ENCODE data around the gene EIPR1.

Gene EIPR1

DNA sequence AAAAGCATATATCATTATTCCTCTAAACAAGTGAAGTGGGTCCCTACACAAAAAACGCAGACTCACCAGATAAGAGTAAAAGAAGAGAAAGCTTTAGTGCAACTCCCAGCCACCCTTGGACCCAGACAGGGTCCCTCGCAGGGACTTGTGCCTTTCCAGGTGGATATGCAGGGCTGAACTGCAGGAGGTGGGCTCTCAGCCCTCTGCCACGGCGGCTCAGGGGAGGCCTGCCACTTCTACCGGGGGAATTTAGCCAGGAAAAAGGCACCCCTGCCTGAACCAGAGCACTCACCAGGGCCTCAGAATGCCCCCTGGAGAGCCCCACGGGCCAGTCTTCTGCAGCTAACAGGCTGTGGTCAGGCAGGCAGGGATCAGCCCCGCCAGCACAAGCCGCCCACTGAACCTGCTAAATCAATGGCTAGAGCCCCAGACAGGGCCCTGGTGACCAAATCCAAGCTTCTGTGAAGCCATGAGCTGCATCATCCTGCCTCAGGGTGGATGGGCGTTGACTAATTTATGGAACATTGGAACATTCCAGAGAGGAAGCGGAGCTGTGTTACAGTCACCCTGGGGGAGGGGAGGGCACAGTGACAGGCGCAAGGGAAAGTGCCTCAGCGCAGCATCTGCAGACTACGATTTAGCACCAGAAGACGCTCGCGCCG is 209.3 kb downstream of the EIPR1 start:
- no peak for DNase-seq (ENCODE audit: extremely low read depth in 1 of 2, low read depth in 1 of 2)

DNA sequence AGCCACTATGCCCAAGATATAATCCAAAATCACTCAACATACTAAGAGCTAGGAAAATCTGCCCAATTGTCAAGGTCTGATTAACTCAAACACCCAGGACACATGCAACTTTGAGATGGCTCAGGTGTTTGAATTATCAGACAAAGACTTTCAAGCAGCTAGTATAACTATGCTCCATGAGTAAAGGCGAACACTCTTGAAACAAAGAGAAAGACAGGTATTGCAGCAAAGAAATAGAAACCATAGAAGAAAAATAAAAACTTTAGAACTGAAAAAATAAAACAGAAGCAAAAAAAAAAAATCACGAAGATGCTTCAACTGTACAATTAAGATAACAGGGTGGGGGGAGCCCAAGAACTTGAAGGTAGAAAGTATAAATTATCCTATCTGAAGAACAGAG is 214.2 kb downstream of the EIPR1 start:
- DNase-seq (ENCODE audit: extremely low read depth in 1 of 2, low read depth in 1 of 2), result no peak

DNA sequence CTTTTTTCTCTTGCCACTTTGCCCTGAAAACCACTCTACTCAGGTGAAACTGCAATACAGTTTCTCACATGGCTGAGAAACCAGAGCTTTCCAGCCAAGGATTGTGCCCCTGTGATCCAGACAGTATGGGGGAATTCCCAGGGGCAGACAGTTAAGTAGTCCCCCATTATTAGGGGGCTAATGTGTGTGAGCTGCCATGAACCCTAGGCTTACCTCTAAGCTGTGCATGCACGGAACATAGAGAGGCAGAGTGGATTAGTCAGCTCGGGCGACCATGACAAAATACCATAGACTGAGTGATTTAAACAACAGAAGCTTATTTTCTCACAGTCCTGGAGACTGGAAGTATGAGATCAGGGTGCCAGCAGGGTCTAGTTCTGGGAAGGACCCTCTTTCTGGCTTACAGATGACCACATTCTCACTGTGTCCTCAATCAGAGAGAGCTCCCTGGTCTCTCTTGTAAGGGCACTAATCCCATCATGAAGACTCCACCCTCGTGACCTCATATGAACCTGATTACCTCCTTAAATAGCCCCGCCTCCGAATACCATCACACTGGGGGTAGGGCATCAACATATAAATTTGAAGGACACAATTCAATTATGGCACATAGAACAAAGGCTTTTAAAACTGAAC is 215.1 kb downstream of the EIPR1 start:
- DNase-seq (ENCODE audit: extremely low read depth in 1 of 2, low read depth in 1 of 2), result no peak

DNA sequence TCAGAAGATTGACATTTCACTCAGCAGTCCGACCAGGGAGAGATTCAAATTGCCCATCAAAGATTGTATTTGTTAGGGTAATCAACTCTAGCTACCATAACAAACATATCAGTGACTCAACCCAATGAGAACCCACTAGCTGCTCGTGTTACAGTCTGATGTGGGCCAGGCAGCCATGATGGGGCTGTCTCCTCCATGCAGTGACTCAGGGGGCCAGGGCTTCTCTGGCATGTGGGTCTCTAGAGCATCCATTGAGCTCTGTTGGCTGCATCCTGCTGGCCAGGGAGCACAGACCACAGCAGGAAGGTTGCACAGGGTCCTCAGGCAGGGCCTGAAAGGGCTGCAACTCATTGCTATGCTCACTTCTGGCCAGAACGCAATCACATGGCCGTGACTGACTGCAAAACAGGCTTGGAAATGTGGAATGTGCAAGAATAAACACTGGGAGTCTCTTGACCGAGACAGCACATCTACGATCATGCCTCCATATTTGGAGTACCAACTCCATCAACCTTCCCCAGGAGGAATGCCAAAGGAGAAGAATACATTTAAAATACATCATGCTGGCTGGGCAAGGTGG is 216.8 kb downstream of the EIPR1 start:
- no peak for DNase-seq (ENCODE audit: extremely low read depth in 1 of 2, low read depth in 1 of 2)

DNA sequence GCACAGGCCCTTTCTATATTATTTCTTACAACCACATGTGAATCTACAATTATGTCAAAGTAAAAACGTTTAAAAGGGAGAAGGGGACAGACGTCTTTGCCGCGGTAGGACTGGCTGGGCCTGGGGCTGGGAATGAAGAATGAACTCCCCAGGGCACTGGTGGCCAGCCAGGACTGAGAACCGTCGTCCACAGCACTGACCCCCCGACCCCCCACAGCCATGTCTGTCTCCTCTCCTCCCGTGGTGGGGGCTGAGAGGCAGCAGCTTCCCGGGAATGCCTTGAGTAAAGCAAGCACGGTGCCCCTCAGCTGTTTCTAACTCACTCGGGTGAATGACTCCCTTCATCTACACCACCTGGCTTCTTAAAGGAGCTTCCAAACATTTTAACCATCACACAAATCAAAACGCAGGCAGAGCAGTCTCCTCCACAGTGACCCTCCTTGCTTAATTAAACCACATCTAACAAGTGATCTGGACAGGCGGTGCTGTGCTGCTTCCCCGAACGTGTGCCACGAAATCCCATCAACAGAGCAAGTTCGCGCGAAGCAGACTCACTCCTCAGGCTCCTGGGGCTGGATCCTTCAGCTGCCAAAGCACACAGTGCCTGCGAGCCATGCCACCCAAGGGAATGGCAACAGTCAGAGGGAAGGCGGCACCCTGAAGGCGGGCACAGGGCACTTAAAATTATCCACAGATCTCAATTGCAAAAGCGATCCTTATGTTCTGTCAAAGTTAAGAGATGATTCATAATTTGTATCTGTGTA is 217.7 kb downstream of the EIPR1 start:
- DNase-seq (ENCODE audit: extremely low read depth in 1 of 2, low read depth in 1 of 2), result no peak

DNA sequence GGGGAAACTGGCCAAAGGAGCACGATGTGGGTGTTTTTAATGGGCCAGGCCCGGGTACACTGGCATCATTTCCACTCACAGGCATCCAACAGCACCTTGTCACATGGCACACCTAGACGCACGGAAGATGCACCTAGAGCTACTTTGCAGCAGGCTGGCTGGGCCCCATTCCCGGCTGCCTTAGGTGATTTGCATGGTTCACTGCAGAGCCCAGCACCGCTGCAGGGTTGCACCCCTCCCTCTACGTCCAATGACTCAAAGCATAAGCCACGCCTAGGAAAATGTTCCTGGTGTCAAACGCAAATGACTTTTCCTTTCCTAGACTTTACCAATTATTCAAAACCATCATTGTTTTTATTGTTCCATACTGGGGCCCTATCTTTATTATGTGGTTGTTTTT is 222.9 kb downstream of the EIPR1 start:
- DNase-seq (ENCODE audit: extremely low read depth in 1 of 2, low read depth in 1 of 2), result no peak

DNA sequence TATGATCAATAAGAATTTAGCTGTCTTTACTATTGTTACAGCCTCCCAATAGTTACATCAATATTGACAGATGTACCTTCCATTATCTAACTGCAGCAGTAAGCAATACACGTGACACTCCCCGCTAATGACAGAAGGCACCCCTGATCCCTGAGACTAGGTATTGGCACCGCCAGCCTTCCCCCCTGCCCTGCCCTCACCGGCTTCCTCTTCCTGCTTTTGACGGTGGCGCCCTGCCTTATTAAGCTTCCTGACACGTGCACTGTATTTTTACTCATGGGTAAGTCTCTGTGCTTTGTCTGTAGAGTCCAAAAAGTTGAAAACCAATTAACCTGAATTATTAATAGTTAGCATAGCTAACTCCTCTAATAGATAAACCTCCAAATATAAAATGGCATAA is 223.5 kb downstream of the EIPR1 start:
- DNase-seq (ENCODE audit: extremely low read depth in 1 of 2, low read depth in 1 of 2), result no peak

DNA sequence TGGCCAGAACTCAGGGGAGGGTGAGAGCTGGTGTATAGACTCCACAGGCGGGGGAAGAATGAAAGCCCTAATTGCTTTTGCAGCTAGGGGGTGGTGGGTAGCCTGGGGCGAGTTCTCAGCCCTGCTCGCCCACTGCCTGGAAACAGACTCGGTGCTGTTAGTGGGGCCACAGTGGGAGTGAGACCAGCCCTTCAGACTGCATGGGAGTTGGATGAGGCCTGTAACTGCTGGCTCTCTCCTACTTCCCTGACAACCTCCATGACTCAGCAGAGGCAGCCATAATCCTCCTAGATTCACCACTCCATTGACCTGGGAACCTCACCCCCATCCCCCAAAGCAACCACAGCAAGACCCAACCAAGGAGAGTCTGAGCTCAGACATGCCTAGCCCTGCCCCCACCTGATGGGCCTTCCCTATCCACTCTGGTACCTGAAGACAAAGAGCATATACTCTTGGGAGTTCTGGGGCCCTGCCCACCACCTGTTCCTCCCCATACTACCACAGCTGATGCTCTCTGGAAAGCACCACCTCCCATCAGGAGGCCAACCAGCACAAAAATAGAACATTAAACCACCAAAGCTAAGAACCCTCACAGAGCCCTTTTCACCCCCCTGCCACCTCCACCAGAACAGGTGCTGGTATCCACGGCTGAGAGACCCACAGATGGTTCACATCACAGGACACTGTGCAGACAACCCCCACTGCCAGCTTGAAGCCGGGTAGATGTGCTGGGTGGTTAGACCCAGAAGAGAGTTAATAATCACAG is 226.3 kb downstream of the EIPR1 start:
- DNase-seq (ENCODE audit: extremely low read depth in 1 of 2, low read depth in 1 of 2), result no peak

DNA sequence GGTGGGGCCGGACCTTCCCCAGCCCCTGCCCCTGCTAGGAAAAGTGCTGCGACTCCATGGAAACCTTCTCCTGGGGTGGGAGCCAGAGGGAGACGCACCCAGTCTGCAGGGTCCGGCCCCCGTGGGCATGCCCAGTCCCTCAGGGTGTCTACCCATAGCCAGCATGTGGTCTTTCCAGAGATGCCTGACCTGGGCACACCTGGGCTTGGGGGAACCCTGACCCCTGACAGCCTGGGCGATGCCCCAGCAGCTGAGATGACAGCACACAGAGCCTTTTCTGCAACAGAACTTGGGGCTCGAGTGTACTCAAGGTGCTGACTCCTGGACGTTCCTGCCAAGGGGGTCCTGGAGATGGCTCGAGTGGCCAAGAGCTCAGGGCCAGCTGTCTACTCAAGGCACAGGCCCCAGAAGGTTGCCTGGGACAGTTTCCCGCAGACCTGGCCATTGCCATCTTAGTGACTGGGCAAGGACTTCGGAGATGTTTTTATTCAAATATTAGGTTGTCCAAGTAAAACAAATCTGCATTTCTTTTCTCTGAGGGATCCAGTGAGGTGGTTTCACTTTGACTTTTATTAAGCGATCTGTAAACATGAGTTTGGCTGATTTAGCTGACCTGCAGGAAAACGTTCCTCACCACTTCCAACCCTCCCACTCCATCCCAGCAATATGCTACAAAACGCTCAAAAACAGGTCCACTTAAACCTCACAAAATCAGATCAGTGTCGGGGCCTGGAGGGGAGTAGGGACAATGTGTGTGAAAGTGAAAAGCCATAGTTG is 228.0 kb downstream of the EIPR1 start:
- DNase-seq (ENCODE audit: extremely low read depth in 1 of 2, low read depth in 1 of 2), result no peak

DNA sequence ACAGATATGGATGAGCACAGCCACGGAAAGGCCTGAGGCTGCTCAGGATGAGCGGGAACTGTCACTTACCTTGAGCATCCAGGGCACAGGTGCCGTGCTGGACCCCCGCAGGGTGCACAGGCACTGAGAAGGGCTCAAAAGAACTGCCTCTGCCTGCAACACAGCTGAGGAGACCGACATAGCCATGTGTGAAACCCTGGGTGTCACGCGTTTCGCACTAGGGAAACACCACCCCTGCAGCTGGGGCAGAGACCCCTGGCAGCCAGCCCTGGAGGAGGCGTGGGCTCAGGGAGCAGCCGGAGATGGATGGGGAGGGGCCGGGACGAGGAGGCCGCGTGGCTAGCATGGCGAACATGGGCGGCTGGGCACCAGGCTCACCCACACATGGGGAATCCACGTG is 228.9 kb downstream of the EIPR1 start:
- no peak for DNase-seq (ENCODE audit: extremely low read depth in 1 of 2, low read depth in 1 of 2)

DNA sequence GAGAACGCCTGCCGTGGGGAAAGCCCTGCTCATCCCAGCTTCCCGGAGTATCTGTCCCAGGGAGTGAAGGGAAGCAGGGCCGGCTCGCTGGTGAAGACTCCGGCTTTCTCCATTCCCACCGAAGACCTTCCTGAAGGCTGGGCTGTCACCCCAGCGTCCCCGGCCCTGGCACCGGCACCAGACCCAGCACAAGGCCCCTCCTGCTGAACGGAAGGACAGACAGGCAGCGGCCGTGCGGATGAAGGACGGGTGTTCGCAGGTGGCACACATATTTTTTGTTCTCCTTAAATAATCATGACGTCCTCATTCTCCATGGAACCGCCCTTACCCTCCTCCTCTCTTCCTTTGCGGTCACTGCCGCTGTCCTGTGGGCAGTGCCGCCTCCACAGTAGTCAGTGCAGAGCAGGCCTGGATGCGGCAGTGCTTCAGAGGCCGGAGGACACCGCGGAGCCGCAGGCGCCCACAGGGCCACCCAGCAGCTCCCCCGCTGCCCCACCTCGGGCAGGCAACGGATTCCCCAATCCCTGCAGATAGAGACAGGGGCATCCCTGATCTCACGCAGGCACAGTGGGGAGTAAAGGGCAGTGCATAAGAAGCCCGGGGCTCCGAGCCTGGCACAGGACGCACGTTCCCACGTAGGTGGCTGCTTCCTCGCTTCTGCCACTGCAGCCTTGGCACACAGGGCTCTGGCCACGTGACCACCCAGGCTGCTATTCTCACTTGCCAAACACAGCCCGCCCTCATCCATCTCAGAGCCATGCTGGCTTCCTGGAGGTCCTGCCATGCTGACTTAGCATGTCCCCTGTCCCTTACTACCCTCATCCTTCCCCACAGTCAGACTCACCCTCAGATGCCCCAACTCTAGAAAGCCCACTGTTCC is 229.7 kb downstream of the EIPR1 start:
- no peak for DNase-seq (ENCODE audit: extremely low read depth in 1 of 2, low read depth in 1 of 2)

DNA sequence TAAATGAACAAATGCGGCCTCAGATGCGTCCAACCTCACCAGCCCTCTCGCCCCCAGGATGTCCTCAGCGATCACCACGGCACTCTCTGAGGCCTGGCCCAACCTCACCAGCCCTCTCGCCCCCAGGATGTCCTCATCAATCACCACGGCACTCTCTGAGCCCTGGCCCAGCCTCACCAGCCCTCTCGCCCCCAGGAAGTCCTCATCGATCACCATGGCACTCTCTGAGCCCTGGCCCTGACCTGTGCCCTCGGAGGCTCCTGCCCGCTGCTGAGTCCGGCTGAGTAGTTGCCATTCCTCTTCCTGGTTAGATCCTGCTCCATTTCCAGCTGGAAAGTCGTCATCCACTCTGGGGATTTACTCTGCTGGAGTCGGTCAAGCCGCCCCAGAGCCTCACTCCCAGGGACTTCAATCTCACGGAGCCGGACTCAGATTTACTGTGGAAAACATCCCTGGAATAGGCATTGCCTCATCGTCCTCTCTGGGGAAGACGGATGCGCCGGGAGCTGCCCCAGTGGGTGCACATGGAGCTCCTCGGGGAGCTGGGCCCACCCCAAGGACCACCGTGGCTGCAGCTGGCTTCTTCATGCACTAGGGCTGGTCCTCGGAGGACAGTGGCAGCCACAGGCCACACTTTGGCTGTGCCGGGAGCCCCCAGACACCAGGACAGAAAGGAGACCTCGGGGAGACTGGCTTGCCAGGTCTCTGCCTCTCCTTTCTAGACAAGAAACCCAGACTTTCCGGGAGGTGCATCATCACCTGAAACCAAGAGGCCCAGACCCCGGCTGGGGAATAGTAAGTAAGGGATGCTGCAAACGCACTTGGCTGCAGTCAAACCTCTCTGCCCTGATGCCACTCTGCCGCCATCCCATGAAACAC is 230.6 kb downstream of the EIPR1 start:
- DNase-seq (ENCODE audit: extremely low read depth in 1 of 2, low read depth in 1 of 2), result no peak

DNA sequence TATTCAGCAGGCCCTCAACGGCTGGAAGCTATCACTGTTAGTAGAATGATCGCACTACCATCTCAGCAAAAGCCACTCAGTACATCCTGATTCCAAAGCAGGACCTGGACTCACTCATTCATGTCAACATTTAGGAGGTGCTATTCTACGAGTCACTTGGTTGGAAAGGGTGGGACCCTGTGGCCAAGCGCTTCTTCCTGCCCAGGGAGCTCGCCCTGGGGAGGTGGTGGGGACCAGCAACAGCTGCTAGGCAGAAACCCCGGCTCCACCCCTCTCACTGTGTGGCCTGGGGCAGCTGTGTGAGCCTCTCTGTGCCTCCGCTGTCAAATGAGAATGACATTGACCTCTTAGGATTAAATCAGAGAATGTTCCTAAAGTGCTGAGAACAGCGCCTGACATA is 231.4 kb downstream of the EIPR1 start:
- DNase-seq (ENCODE audit: extremely low read depth in 1 of 2, low read depth in 1 of 2), result no peak

DNA sequence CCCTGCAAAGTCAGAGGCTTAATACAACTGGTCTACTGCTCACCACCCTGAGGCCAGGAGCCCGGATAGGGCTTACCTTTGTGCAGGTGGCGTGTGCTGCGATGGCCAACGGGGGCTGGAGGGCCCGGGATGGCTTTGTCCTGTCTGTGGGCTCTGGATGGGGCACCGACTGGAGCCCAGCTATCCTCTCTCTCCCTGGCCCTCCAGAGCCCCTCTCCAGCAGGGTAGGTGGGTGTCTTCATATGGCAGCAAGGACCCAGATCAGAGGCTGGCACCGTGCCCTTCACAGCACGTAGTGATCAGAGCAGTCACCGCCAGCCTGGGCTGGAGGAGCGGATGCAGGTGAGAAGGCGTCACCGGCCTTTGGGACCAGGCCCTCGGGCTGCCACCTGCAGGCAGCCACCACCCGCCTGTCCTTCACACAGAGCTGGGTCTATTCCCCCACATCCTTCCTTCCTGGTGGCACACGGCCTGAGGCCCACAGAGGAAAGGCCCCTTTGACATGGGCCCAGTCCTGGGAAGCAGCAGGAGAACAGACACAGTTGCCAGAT is 232.1 kb downstream of the EIPR1 start:
- DNase-seq (ENCODE audit: extremely low read depth in 1 of 2, low read depth in 1 of 2), result no peak

DNA sequence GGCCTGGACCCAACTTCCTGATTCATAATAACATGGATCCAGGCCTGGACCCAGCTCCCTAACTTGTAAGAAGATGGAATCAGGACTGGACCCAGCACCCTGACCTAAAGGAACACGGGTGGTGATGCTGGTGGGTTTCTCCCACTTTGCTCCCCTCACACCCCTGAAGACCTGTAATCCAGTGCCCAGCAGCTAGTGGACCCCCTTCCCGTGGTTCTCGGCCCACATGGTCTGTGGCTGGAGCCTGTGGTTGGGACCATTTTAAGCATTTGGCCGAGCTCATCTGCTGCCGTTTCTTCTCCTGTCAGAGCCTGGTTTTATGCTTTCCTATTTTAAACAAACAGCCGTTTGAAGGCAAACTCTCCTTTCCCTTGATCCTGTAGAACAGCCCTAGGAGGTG is 232.8 kb downstream of the EIPR1 start:
- no peak for DNase-seq (ENCODE audit: extremely low read depth in 1 of 2, low read depth in 1 of 2)

DNA sequence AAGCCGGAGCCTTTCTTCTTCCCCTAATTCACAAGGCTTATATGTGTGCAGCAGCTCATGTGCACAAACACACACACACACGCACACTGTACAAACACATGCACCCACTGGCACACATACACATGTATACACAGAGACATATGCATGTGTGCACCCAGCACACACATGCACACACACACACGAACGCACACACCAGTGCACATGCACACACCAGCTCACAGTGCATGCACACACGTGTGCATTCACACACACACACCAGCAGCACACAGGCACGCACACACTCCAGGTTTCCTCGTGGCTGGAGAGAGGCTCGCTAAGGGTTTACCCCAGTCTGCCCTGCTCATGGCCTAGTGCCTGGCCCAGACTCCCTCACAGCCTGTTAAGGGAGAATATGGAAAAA is 234.0 kb downstream of the EIPR1 start:
- no peak for DNase-seq (ENCODE audit: extremely low read depth in 1 of 2, low read depth in 1 of 2)

DNA sequence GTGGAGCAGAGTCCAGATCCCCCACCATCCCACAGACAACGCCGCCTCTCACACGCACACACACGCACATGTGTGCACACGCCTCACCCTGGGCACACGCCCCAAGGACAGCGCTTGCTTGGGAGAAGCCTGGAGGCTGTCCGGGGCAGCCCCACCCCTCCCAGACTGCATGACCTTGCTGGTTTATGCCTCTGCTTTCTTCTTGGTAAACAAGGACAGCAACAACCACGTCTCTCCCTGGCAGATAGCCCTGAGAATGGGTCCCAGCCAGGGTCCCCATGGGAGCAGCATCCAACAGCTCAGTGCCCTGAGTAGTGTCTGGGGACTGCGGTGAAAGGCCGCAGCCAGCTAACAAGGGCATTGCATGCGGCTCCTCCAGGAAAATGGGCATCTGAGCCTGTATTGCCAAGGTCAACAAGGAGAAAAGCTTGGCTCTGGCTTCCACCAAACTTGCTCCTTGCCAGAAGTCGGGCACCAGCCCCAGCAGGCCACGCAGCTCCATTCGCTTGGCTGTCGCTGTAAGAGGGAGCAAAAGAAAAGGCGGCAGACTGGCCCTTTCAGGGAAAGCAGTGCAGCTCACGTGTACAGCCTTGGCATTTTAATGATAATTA is 234.6 kb downstream of the EIPR1 start:
- no peak for DNase-seq (ENCODE audit: extremely low read depth in 1 of 2, low read depth in 1 of 2)

DNA sequence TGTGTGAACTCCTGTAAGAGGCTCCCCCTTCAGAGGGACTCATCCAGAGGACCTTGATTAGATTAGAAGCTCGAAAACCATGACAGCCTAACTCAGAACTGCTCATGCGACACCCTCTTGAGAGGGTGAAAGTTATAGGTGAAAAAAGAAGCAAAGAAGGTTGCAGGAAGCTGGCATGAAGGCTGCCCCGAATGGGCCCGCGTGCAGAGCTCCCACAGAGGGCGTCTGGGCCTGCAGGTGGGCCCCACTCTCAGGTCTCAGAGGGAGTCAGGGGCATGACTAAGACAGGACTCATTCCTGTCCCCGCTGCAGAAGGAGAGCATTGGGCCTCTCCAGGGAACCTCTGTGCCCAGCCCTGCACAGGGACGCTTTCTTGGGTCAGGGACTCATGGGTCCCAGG is 235.4 kb downstream of the EIPR1 start:
- DNase-seq (ENCODE audit: extremely low read depth in 1 of 2, low read depth in 1 of 2), result no peak
